NCI-H2171 (cell line): Measurements from ENCODE around the gene WDSUB1.

Experiments
- DNase-seq: peaks from one replicate; lab custom pipeline; 2025; lab: John Stamatoyannopoulos, UW

WDSUB1 gene

GRCh38 chr2:159285929-159286708, at the start of gene WDSUB1:
TSS of gene WDSUB1 (minus strand) at chr2:159286703. CDS start at chr2:159283069, 3,634 bp downstream.
- peak; percentile 69 for DNase-seq

- DNase-seq, result no peak
Observed at GRCh38 chr2:159326569-159327255, 40.2 kb upstream of the WDSUB1 start.

- no peak for DNase-seq
Observed at GRCh38 chr2:159322419-159322818, 35.9 kb upstream of the WDSUB1 start.

- DNase-seq, result no peak
Observed at GRCh38 chr2:159317392-159318088, 31.0 kb upstream of the WDSUB1 start.

- DNase-seq, result no peak
Observed at GRCh38 chr2:159307942-159308341, 21.4 kb upstream of the WDSUB1 start.

GRCh38 chr2:159300586-159300985, 14.1 kb upstream of the WDSUB1 start:
- DNase-seq, result no peak

- no peak for DNase-seq
Observed at GRCh38 chr2:159298967-159299366, 12.5 kb upstream of the WDSUB1 start.

GRCh38 chr2:159297042-159297707, 10.7 kb upstream of the WDSUB1 start:
- no peak for DNase-seq

GRCh38 chr2:159292157-159292556, 5.7 kb upstream of the WDSUB1 start:
- no peak for DNase-seq

- DNase-seq, result peak; percentile 84
Observed at GRCh38 chr2:159290289-159290907, 3.9 kb upstream of the WDSUB1 start.

- no peak for DNase-seq
Observed at GRCh38 chr2:159287733-159288132, 1.2 kb upstream of the WDSUB1 start.

GRCh38 chr2:159286709-159287441, 372 bp upstream of the WDSUB1 start:
- DNase-seq, result peak; percentile 98

- no peak for DNase-seq
Observed at GRCh38 chr2:159285433-159285832, 1.1 kb downstream of the WDSUB1 start.

GRCh38 chr2:159283529-159283928, 3.0 kb downstream of the WDSUB1 start:
- DNase-seq, result no peak

GRCh38 chr2:159281002-159281401, 5.5 kb downstream of the WDSUB1 start:
- no peak for DNase-seq

- DNase-seq, result no peak
Observed at GRCh38 chr2:159279700-159280099, 6.8 kb downstream of the WDSUB1 start.

GRCh38 chr2:159275111-159275510, 11.4 kb downstream of the WDSUB1 start:
- no peak for DNase-seq

- no peak for DNase-seq
Observed at GRCh38 chr2:159272156-159272555, 14.3 kb downstream of the WDSUB1 start.

GRCh38 chr2:159270744-159271379, 15.6 kb downstream of the WDSUB1 start:
- no peak for DNase-seq

GRCh38 chr2:159267921-159268320, 18.6 kb downstream of the WDSUB1 start:
- DNase-seq, result no peak

- no peak for DNase-seq
Observed at GRCh38 chr2:159266554-159266953, 19.9 kb downstream of the WDSUB1 start.
